ENCODE data around the gene RBMS1. TPM values are rescaled to one million over a fixed set of nuclear protein-coding genes. Genes with fewer than 3 reads are reported as not detected.

The RBMS1 gene
- total RNA-seq, 4 donors from 2014 or later: 68.1 to 83.4 (median 72.5) TPM

- TF ChIP-seq POLR2A (IDR thresholded peaks at IDR 0.05) (no peak), EP300 (IDR thresholded peaks at IDR 0.05) (no peak)
- Histone ChIP-seq H3K9me3 (no peaks in the 10 kb centered on the region), H3K27ac (no peak overlapping the region), H3K4me3 (no peak overlapping the region), H3K4me1 (peaks cover 0 to 7% (median 0%) of the 10 kb centered on the region in 4 donors), H3K27me3 (no peaks in the 10 kb centered on the region), H3K36me3 (no peaks in the 10 kb centered on the region)
- no peak for DNase-seq (ENCODE audit: low spot score in 2 of 2)
Measured at GRCh38 chr2:160534249-160534648, 40.6 kb upstream of the RBMS1 start.

GRCh38 chr2:160533482-160533881 is 39.9 kb upstream of the RBMS1 start:
- Histone ChIP-seq H3K4me3 (no peak overlapping the region), H3K4me1 (peaks cover 0 to 7% (median 0%) of the 10 kb centered on the region in 4 donors), H3K9me3 (no peaks in the 10 kb centered on the region), H3K36me3 (no peaks in the 10 kb centered on the region), H3K27ac (no peak overlapping the region), H3K27me3 (no peaks in the 10 kb centered on the region)
- 48 to 51% methylated on average over 2 of the region's 2 CpGs for WGBS, 2 donors
- TF ChIP-seq EP300 (IDR thresholded peaks at IDR 0.05): no peak
- no peak for DNase-seq (ENCODE audit: low spot score in 2 of 2)

DNA sequence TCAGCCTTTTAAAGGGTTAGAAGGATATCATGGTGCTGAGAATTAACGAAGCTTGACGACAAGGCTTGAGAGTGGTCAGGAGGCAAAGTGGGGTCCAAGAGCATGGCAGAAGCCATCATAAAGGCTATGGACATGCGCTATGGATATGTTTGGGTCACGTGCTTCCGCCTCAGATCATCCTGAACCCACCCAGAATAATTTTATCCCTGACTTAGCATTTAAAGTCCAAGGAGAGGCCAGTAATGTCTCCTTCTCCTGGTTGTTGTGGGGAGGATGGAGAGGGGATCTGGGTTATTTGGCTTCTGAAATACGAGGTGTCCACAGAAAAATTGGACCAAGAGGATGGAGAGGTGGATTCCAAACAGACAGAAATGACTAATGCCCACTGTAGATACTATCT is 38.8 kb upstream of the RBMS1 start:
- peaks cover 0 to 7% (median 0%) of the 10 kb centered on the region in 4 donors for H3K4me1 ChIP-seq
- whole genome bisulfite sequencing, 2 donors: 92 to 94% methylated on average over 6 of the region's 6 CpGs
- TF ChIP-seq EP300 (IDR thresholded peaks at IDR 0.05): no peak
- TF ChIP-seq POLR2A (IDR thresholded peaks at IDR 0.05): no peak
- TF ChIP-seq CTCF (IDR thresholded peaks at IDR 0.05): no peak
- no peak overlapping the region for H3K27ac ChIP-seq
- H3K27me3 ChIP-seq: no peaks in the 10 kb centered on the region
- DNase-seq (ENCODE audit: low spot score in 2 of 2): no peak
- H3K9me3 ChIP-seq: no peaks in the 10 kb centered on the region
- no peaks in the 10 kb centered on the region for H3K36me3 ChIP-seq
- H3K4me3 ChIP-seq: no peak overlapping the region

DNA sequence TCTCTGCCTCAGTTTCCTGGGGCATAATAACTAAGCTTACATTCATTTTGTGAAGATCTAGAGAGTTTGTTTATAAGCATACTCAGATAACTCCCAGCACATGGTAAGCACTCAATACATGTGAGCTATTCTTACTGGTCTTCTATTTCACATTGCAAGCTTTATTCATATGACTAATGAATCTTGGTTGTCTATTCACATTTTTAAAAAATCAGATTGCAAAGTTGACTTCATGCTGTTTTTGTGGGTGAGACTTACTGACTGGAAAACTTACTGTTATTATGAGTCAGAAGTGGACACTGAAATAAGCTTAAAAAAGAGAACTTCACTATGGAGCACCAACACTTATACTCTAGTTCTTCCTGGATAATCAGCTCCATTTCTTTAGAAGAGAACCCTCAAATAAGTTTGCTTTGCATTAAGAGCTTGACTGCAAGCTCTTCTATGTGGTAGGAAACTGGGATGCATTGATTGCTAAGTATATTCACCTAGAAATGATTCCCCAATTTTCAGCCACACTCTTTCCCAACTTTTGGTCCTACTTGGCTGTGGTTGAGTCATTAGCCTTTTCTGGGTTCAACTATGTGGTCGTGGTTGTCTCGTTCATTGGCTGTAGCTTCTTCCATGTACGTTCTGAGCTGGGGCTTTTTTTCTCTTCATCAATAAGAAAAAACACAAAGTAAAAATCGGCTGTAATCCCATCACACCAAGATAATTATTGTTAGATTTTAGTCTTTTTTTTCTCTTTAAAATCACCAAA is 29.5 kb upstream of the RBMS1 start:
- Histone ChIP-seq H3K9me3 (no peaks in the 10 kb centered on the region), H3K4me1 (no peaks in the 10 kb centered on the region), H3K36me3 (no peaks in the 10 kb centered on the region), H3K4me3 (no peak overlapping the region), H3K27me3 (no peaks in the 10 kb centered on the region), H3K27ac (no peak overlapping the region)
- 80 to 86% methylated on average over 4 of the region's 4 CpGs for WGBS, 2 donors
- DNase-seq (ENCODE audit: low spot score in 2 of 2): no peak
- no peak for TF ChIP-seq POLR2A (IDR thresholded peaks at IDR 0.05)
- TF ChIP-seq EP300 (IDR thresholded peaks at IDR 0.05): no peak
- no peak for TF ChIP-seq CTCF (IDR thresholded peaks at IDR 0.05)

GRCh38 chr2:160517731-160518130 is 24.1 kb upstream of the RBMS1 start:
- Histone ChIP-seq H3K4me1 (peaks cover 0 to 11% (median 0%) of the 10 kb centered on the region in 4 donors), H3K27me3 (no peaks in the 10 kb centered on the region), H3K36me3 (no peaks in the 10 kb centered on the region), H3K4me3 (no peak overlapping the region), H3K9me3 (no peaks in the 10 kb centered on the region), H3K27ac (no peak overlapping the region)
- WGBS, 2 donors: 34 to 49% methylated on average over 2 of the region's 2 CpGs
- no peak for DNase-seq (ENCODE audit: low spot score in 2 of 2)
- TF ChIP-seq CTCF (IDR thresholded peaks at IDR 0.05) (no peak), EP300 (IDR thresholded peaks at IDR 0.05) (no peak), POLR2A (IDR thresholded peaks at IDR 0.05) (no peak)

- DNase-seq (ENCODE audit: low spot score in 2 of 2): no peak
- 54 to 56% methylated on average over 10 of the region's 10 CpGs for WGBS, 2 donors
- no peak for TF ChIP-seq POLR2A (IDR thresholded peaks at IDR 0.05)
- no peak for TF ChIP-seq CTCF (IDR thresholded peaks at IDR 0.05)
- TF ChIP-seq EP300 (IDR thresholded peaks at IDR 0.05): no peak
- H3K27me3 ChIP-seq: no peaks in the 10 kb centered on the region
- no peaks in the 10 kb centered on the region for H3K36me3 ChIP-seq
- no peak overlapping the region for H3K27ac ChIP-seq
- H3K4me1 ChIP-seq: peaks cover 0 to 11% (median 0%) of the 10 kb centered on the region in 4 donors
- H3K4me3 ChIP-seq: no peak overlapping the region
- no peaks in the 10 kb centered on the region for H3K9me3 ChIP-seq
Measured at GRCh38 chr2:160516547-160517365, 23.1 kb upstream of the RBMS1 start.

All from tibial nerve (tissue), 4 donors.